SK-N-SH treated with all-trans-retinoic acid at 6 μM for 48 hours (cell line): ENCODE data around the gene DMAC2.

Experiments used
- ATAC-seq: fragments of 200-7000 bp; cut with Tn5 transposase; 3 replicates; pipeline ENCODE4 v1.9.1; 2020; ENCODE audit warnings: mild to moderate bottlenecking, moderate library complexity
- ARNTL ChIP-seq: fragments of 450-650 bp; formaldehyde crosslinking; IDR thresholded peaks from 2 replicates; pipeline ENCODE4 v1.5.0; 2020; ENCODE audit warnings: low read depth, mild to moderate bottlenecking, moderate library complexity, borderline replicate concordance
- BACH2 ChIP-seq: fragments of 250-450 bp; sonication (Bioruptor Pico); IDR thresholded peaks from 2 replicates; pipeline ENCODE4 v1.9.0; 2021; ENCODE audit warnings: mild to moderate bottlenecking, borderline replicate concordance
- CSDC2 ChIP-seq: fragments of 250-450 bp; sonication (Bioruptor Pico); IDR thresholded peaks from 2 replicates; pipeline ENCODE4 v1.5.0; 2020; ENCODE audit warnings: mild to moderate bottlenecking, moderate library complexity
- ESRRG ChIP-seq: fragments of 250-450 bp; sonication (Bioruptor Pico); IDR thresholded peaks from 2 replicates; pipeline ENCODE4 v1.6.1; 2021; ENCODE audit warnings: mild to moderate bottlenecking
- GLIS3 ChIP-seq: fragments of 250-450 bp; sonication (Bioruptor Pico); IDR thresholded peaks from 2 replicates; pipeline ENCODE4 v1.5.0; 2020; ENCODE audit warnings: mild to moderate bottlenecking, moderate library complexity
- ISL1 ChIP-seq: fragments of 250-450 bp; sonication (Bioruptor Pico); IDR thresholded peaks from 2 replicates; pipeline ENCODE4 v2.1.2; 2022; ENCODE audit warnings: mild to moderate bottlenecking, moderate library complexity
- OSR1 ChIP-seq: fragments of 250-450 bp; sonication (Bioruptor Pico); IDR thresholded peaks from 2 replicates; pipeline ENCODE4 v1.8.0; 2022; ENCODE audit warnings: moderate library complexity, mild to moderate bottlenecking, inconsistent platforms
- PPARA ChIP-seq: fragments of 250-450 bp; sonication (Bioruptor Pico); IDR thresholded peaks from 2 replicates; pipeline ENCODE4 v1.5.0; 2020; ENCODE audit warnings: mild to moderate bottlenecking, borderline replicate concordance
- RARB ChIP-seq: fragments of 250-450 bp; sonication (Bioruptor Pico); IDR thresholded peaks from 2 replicates; pipeline ENCODE4 v1.8.0; 2021; ENCODE audit warnings: mild to moderate bottlenecking, moderate library complexity
- SNAI2 ChIP-seq: fragments of 250-450 bp; sonication (Bioruptor Pico); IDR thresholded peaks from 2 replicates; pipeline ENCODE4 v1.5.0; 2020; ENCODE audit warnings: mild to moderate bottlenecking, moderate library complexity
- TCF4 ChIP-seq: fragments of 250-450 bp; sonication (Bioruptor Pico); IDR thresholded peaks from 2 replicates; pipeline ENCODE4 v1.8.0; 2021; ENCODE audit warnings: mild to moderate bottlenecking, moderate library complexity, borderline replicate concordance
- TOX ChIP-seq: fragments of 250-450 bp; sonication (Bioruptor Pico); IDR thresholded peaks from 2 replicates; pipeline ENCODE4 v1.8.0; 2021; ENCODE audit warnings: mild to moderate bottlenecking, moderate library complexity, borderline replicate concordance
- ZC3H10 ChIP-seq: fragments of 250-450 bp; sonication (Bioruptor Pico); IDR thresholded peaks from 2 replicates; pipeline ENCODE4 v1.5.1; 2021; ENCODE audit warnings: mild to moderate bottlenecking, moderate library complexity
- ZFP3 ChIP-seq: fragments of 250-450 bp; sonication (Bioruptor Pico); IDR thresholded peaks from 2 replicates; pipeline ENCODE4 v1.5.0; 2020; ENCODE audit warnings: mild to moderate bottlenecking, moderate library complexity
- ZFP30 ChIP-seq: fragments of 450-650 bp; formaldehyde crosslinking; IDR thresholded peaks from 2 replicates; pipeline ENCODE4 v1.5.0; 2022; ENCODE audit warnings: mild to moderate bottlenecking, moderate library complexity
- ZNF70 ChIP-seq: fragments of 450-650 bp; formaldehyde crosslinking; IDR thresholded peaks from 2 replicates; pipeline ENCODE4 v1.5.0; 2020; ENCODE audit warnings: mild to moderate bottlenecking, moderate library complexity
- ZNF8 ChIP-seq: fragments of 450-650 bp; formaldehyde crosslinking; IDR thresholded peaks from 2 replicates; pipeline ENCODE4 v1.5.0; 2020; ENCODE audit warnings: mild to moderate bottlenecking, moderate library complexity
- TF ChIP-seq, protein P1 (sequence below): fragments of 250-450 bp; sonication (Bioruptor Pico); IDR thresholded peaks from 2 replicates; pipeline ENCODE4 v1.5.0; 2020; ENCODE audit warnings: mild to moderate bottlenecking, moderate library complexity
- TF ChIP-seq, protein P2 (sequence below): fragments of 250-450 bp; sonication (Bioruptor Pico); IDR thresholded peaks from 2 replicates; pipeline ENCODE4 v1.8.0; 2021; ENCODE audit warnings: low read depth, mild to moderate bottlenecking, moderate library complexity, borderline replicate concordance
- TF ChIP-seq, protein P3 (sequence below): fragments of 250-450 bp; sonication (Bioruptor Pico); IDR thresholded peaks from 2 replicates; pipeline ENCODE4 v1.8.0; 2020; ENCODE audit warnings: mild to moderate bottlenecking, moderate library complexity, borderline replicate concordance
- TF ChIP-seq, protein P4 (sequence below): fragments of 250-450 bp; sonication (Bioruptor Pico); IDR thresholded peaks from 2 replicates; pipeline ENCODE4 v1.5.1; 2021; ENCODE audit warnings: mild to moderate bottlenecking, moderate library complexity
- TF ChIP-seq, protein P5 (sequence below): fragments of 250-450 bp; sonication (Bioruptor Pico); IDR thresholded peaks from 2 replicates; pipeline ENCODE4 v1.5.1; 2020; ENCODE audit warnings: low read depth, mild to moderate bottlenecking, moderate library complexity

Gene DMAC2

DNA sequence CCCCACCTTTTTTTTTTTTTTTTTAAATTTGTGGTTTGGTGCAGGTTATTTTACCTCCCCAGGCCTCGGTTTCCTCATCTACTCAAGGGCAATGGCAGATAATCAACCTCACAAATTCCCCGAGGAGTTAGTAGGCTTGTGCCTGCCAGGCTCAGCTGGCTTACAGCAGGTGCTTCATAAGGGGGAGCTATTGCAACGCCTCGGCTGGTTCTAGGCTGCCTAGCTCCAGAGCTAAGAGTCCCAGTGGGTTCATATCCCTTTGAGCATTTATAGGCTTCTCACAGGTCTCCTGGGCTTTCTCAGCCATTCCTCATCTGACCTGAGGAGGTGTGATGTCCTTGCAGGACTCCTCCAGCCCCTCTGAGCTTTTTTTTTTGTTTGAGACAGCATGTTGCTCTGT lies 31.5 kb downstream of the DMAC2 start:
- no peak; the same call in 2 of the 3 replicates for ATAC-seq
- TF ChIP-seq, protein P1, sequence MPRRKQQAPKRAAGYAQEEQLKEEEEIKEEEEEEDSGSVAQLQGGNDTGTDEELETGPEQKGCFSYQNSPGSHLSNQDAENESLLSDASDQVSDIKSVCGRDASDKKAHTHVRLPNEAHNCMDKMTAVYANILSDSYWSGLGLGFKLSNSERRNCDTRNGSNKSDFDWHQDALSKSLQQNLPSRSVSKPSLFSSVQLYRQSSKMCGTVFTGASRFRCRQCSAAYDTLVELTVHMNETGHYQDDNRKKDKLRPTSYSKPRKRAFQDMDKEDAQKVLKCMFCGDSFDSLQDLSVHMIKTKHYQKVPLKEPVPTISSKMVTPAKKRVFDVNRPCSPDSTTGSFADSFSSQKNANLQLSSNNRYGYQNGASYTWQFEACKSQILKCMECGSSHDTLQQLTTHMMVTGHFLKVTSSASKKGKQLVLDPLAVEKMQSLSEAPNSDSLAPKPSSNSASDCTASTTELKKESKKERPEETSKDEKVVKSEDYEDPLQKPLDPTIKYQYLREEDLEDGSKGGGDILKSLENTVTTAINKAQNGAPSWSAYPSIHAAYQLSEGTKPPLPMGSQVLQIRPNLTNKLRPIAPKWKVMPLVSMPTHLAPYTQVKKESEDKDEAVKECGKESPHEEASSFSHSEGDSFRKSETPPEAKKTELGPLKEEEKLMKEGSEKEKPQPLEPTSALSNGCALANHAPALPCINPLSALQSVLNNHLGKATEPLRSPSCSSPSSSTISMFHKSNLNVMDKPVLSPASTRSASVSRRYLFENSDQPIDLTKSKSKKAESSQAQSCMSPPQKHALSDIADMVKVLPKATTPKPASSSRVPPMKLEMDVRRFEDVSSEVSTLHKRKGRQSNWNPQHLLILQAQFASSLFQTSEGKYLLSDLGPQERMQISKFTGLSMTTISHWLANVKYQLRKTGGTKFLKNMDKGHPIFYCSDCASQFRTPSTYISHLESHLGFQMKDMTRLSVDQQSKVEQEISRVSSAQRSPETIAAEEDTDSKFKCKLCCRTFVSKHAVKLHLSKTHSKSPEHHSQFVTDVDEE (CRISPR knock-in tag), result no peak

DNA sequence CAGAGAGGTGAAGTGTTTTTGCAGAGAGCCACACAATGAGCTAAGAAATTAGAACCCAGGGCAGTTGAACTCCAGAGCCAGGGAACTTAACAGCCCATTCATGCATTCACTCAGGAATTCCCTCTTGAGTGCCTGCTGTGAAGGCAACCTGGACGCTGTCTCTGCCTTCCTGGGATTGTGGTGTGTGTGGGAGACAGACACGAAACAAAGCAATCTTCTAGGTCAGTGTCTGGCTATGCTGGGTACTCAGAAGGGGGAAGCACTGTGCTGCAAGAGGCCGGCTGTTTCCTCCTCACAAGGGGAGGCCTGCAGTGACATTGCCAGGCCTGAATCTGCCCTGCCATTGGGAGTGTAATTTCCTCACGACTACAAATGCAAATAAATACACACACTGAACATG lies 32.4 kb downstream of the DMAC2 start:
- ATAC-seq, result no peak
- TF ChIP-seq, protein P2, sequence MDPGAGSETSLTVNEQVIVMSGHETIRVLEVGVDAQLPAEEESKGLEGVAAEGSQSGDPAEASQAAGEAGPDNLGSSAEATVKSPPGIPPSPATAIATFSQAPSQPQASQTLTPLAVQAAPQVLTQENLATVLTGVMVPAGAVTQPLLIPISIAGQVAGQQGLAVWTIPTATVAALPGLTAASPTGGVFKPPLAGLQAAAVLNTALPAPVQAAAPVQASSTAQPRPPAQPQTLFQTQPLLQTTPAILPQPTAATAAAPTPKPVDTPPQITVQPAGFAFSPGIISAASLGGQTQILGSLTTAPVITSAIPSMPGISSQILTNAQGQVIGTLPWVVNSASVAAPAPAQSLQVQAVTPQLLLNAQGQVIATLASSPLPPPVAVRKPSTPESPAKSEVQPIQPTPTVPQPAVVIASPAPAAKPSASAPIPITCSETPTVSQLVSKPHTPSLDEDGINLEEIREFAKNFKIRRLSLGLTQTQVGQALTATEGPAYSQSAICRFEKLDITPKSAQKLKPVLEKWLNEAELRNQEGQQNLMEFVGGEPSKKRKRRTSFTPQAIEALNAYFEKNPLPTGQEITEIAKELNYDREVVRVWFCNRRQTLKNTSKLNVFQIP, result no peak
- TF ChIP-seq GLIS3 (CRISPR knock-in tag), result no peak
- TF ChIP-seq TCF4 (CRISPR knock-in tag), result no peak
- no peak for TF ChIP-seq ARNTL
- no peak for TF ChIP-seq RARB (CRISPR knock-in tag)
- TF ChIP-seq, protein P3, sequence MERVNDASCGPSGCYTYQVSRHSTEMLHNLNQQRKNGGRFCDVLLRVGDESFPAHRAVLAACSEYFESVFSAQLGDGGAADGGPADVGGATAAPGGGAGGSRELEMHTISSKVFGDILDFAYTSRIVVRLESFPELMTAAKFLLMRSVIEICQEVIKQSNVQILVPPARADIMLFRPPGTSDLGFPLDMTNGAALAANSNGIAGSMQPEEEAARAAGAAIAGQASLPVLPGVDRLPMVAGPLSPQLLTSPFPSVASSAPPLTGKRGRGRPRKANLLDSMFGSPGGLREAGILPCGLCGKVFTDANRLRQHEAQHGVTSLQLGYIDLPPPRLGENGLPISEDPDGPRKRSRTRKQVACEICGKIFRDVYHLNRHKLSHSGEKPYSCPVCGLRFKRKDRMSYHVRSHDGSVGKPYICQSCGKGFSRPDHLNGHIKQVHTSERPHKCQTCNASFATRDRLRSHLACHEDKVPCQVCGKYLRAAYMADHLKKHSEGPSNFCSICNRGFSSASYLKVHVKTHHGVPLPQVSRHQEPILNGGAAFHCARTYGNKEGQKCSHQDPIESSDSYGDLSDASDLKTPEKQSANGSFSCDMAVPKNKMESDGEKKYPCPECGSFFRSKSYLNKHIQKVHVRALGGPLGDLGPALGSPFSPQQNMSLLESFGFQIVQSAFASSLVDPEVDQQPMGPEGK (CRISPR knock-in tag), result no peak
- no peak for TF ChIP-seq ZNF8 (CRISPR knock-in tag)
- no peak for TF ChIP-seq ISL1
- TF ChIP-seq ZNF70, result no peak
- TF ChIP-seq ESRRG (CRISPR knock-in tag), result no peak
- no peak for TF ChIP-seq ZC3H10
- TF ChIP-seq OSR1 (CRISPR knock-in tag), result no peak
- TF ChIP-seq SNAI2 (CRISPR knock-in tag), result no peak
- no peak for TF ChIP-seq ZFP3 (CRISPR knock-in tag)
- TF ChIP-seq, protein P4, sequence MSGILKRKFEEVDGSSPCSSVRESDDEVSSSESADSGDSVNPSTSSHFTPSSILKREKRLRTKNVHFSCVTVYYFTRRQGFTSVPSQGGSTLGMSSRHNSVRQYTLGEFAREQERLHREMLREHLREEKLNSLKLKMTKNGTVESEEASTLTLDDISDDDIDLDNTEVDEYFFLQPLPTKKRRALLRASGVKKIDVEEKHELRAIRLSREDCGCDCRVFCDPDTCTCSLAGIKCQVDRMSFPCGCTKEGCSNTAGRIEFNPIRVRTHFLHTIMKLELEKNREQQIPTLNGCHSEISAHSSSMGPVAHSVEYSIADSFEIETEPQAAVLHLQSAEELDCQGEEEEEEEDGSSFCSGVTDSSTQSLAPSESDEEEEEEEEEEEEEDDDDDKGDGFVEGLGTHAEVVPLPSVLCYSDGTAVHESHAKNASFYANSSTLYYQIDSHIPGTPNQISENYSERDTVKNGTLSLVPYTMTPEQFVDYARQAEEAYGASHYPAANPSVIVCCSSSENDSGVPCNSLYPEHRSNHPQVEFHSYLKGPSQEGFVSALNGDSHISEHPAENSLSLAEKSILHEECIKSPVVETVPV (CRISPR knock-in tag), result no peak
- no peak for TF ChIP-seq CSDC2 (CRISPR knock-in tag)
- no peak for TF ChIP-seq PPARA
- TF ChIP-seq ZFP30 (CRISPR knock-in tag), result no peak
- TF ChIP-seq BACH2 (CRISPR knock-in tag), result no peak
- TF ChIP-seq TOX, result no peak

DNA sequence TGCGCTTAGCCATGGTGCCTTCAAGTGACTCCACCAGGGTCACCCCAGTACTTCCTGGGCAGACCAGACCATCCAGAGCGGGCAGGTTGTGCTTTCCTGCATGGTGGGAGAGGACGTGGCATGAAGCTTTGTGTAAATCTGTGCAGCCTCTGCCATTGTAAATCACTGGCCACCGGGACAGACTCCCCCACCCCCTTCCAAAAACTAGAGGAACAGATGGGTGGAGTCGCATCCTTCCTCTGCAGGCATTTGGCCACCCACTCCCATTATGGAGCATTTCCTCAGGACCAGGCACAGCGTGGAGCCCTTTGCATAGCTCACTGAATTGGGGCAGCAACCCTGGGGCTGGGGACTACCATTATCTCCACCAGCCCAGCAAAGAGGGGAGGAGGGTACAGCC lies 33.9 kb downstream of the DMAC2 start:
- TF ChIP-seq TCF4 (CRISPR knock-in tag) (no peak), SNAI2 (CRISPR knock-in tag) (no peak)
- TF ChIP-seq, protein P5, sequence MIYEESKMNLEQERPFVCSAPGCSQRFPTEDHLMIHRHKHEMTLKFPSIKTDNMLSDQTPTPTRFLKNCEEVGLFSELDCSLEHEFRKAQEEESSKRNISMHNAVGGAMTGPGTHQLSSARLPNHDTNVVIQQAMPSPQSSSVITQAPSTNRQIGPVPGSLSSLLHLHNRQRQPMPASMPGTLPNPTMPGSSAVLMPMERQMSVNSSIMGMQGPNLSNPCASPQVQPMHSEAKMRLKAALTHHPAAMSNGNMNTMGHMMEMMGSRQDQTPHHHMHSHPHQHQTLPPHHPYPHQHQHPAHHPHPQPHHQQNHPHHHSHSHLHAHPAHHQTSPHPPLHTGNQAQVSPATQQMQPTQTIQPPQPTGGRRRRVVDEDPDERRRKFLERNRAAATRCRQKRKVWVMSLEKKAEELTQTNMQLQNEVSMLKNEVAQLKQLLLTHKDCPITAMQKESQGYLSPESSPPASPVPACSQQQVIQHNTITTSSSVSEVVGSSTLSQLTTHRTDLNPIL (CRISPR knock-in tag), result no peak
- no peak for ATAC-seq
